Common myeloid progenitor, CD34-positive (primary cell): ENCODE results near the gene CHST2.

Experiments used
- CTCF ChIA-PET: fragments of 350-600 bp; sonication (Branson Sonifier 250); formaldehyde crosslinking; loops from one replicate; lab custom pipeline; 2021; ENCODE audit warnings: antibody characterized with exemption; lab: Charles Lee
- POLR2A ChIA-PET: fragments of 350-600 bp; sonication (Branson Sonifier 250); formaldehyde crosslinking; loops from one replicate; lab custom pipeline; 2021; ENCODE audit warnings: antibody characterized with exemption; lab: Charles Lee
- DNase-seq, 3 donors: peaks; one replicate each; pipeline versions ENCODE4 v3.0.0 to v3.0.0-alpha.2; 2013
- H3K27ac ChIP-seq, 2 experiments: 1 replicate in 1 of 2; 2 replicates in 1 of 2; pipeline ENCODE4 v1.7.0; 2013; ENCODE audit warnings: inconsistent platforms in 2 of 2, low read length in 2 of 2, mild to moderate bottlenecking in 2 of 2, low read depth in 1 of 2, moderate library complexity in 1 of 2; ENCODE audit not compliant: severe bottlenecking in 2 of 2, insufficient read depth in 1 of 2, poor library complexity in 1 of 2
- H3K27me3 ChIP-seq, 5 experiments: replicated peaks in 2 of 5; 1 replicate in 3 of 5; 2 replicates in 2 of 5; pipeline versions ENCODE4 v1.6.1 to v1.7.0; 2013; ENCODE audit warnings: low read length in 4 of 5, mild to moderate bottlenecking in 2 of 5, moderate library complexity in 2 of 5, inconsistent platforms in 1 of 5; ENCODE audit not compliant: insufficient read depth in 5 of 5, control insufficient read depth in 4 of 5
- H3K36me3 ChIP-seq, 4 experiments: 1 replicate in 2 of 4; 2 replicates in 2 of 4; pipeline versions ENCODE4 v1.6.1 to v1.7.0; 2013; ENCODE audit warnings: low read length in 3 of 4, control low read depth in 1 of 4, mild to moderate bottlenecking in 1 of 4; ENCODE audit not compliant: control insufficient read depth in 4 of 4, insufficient read depth in 4 of 4
- H3K4me1 ChIP-seq, 4 experiments: 1 replicate in 3 of 4; 2 replicates in 1 of 4; pipeline versions ENCODE4 v1.6.1 to v1.7.1; 2013; ENCODE audit warnings: low read length in 3 of 4, mild to moderate bottlenecking in 3 of 4, control low read depth in 1 of 4, inconsistent platforms in 1 of 4, moderate library complexity in 1 of 4; ENCODE audit not compliant: control insufficient read depth in 4 of 4, insufficient read depth in 4 of 4; ENCODE audit errors: control extremely low read depth in 1 of 4
- H3K4me3 ChIP-seq, 7 experiments: 1 replicate in 4 of 7; 2 replicates in 3 of 7; pipeline versions ENCODE4 v1.5.1 to v1.7.0; 2013; ENCODE audit warnings: mild to moderate bottlenecking in 7 of 7, low read length in 6 of 7, moderate library complexity in 6 of 7, inconsistent platforms in 2 of 7, low read depth in 2 of 7, control low read depth in 1 of 7; ENCODE audit not compliant: insufficient read depth in 4 of 7, control insufficient read depth in 1 of 7; ENCODE audit errors: extremely low read depth in 1 of 7
- H3K9me3 ChIP-seq, 5 experiments: 1 replicate in 4 of 5; 2 replicates in 1 of 5; pipeline versions ENCODE4 v1.6.1 to v1.7.1; 2013; ENCODE audit warnings: low read length in 4 of 5, mild to moderate bottlenecking in 2 of 5, inconsistent platforms in 1 of 5, low read depth in 1 of 5, moderate library complexity in 1 of 5; ENCODE audit not compliant: control insufficient read depth in 4 of 5, insufficient read depth in 2 of 5; ENCODE audit errors: control extremely low read depth in 1 of 5
- WGBS: methylation state at CpG from one replicate; pipeline ENCODE4 v1.1.5; 2013; ENCODE audit not compliant: insufficient coverage; 5-methylcytosine and 5-hydroxymethylcytosine counted together

CHST2 gene

DNA sequence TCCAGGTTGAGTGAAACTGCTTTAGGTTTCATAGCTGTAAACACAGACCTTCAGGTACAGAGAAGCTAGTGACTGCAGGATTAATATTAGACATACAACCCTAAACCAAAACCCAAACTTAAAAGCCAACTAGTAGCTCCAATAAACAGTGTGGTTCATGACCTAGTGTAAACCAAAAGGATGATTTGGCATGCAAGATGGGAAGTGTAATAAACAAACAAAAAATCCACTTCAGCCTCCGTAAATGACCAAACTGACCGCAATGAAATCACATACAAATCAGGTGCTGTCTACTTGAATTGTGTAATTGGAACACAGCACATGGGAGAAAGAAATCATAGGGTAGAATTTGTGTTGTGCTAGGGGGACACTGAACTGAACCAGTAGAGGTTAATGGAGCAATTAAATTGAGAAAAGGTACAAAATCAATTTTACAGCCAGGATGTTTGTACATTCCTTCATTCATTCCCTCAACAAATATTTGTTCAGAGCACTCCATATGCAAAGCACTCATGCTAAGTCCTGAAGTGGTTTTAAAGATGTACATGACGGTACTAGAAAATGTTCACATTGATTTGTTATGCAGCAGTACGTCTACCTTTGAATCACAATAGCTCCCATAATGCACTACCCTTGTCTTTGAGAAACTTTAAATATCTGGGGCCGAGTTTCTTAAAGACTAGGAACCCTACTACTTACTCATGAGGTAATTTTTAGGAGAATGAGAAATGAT, 21.4 kb upstream of the CHST2 start:
- H3K4me3 ChIP-seq: no peak overlapping the region
- CTCF ChIA-PET: no interaction called here
- no peaks in the 10 kb centered on the region for H3K27me3 ChIP-seq
- DNase-seq: no peak
- no peaks in the 10 kb centered on the region for H3K4me1 ChIP-seq
- WGBS: 100% methylated on average over 2 of the region's 5 CpGs
- peaks cover 0 to 14% (median 4%) of the 10 kb centered on the region in 5 experiments for H3K9me3 ChIP-seq
- no peaks in the 10 kb centered on the region for H3K36me3 ChIP-seq
- H3K27ac ChIP-seq: no peak overlapping the region
- POLR2A ChIA-PET: no interaction called here

DNA sequence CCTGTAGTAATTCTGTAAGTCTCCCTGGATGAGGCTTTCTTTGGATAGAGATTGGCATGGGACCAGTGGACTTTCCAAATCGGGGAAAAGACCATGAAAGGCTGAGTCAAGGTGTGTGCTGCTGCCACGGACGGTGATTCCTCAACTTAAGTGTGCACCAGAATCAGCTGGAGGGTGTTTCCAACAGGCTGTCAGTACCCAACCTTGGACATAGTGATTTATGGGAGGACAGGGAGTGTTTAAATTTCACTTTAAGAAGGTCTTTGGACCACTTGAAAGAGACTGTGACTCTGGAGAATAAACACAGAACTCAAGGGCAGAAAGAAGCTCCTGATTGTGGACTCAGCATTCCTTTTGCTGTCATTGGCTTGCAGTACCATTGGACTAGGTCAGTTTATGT, 20.4 kb upstream of the CHST2 start:
- WGBS: 100% methylated on average over 2 of the region's 3 CpGs
- Histone ChIP-seq H3K4me3 (no peak overlapping the region), H3K36me3 (no peaks in the 10 kb centered on the region), H3K27ac (no peak overlapping the region), H3K9me3 (peaks cover 0 to 18% (median 5%) of the 10 kb centered on the region in 5 experiments), H3K4me1 (no peaks in the 10 kb centered on the region), H3K27me3 (no peaks in the 10 kb centered on the region)
- POLR2A ChIA-PET: no interaction called here
- no peak for DNase-seq
- CTCF ChIA-PET: no interaction called here

DNA sequence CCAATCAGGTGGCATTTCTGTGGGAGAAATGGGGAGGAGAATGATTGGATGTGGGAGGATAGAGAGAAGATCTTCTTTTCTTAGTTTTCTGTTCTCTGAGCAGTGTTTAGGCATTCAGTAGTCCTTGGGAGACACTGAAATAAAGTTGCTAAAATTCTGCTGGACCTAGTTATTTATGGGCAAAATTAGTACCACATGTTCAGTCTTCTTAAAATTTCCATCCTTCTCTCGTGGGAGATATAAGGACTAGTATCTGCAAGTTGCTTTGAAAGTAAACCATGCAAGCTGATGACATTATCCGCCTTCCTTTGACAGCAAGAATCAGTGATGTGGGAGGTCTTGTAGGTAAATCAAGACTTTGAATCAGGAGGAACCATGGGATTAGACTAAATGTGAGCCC, 19.9 kb upstream of the CHST2 start:
- no peak for DNase-seq
- Histone ChIP-seq H3K36me3 (no peaks in the 10 kb centered on the region), H3K4me1 (no peaks in the 10 kb centered on the region), H3K27ac (no peak overlapping the region), H3K27me3 (no peaks in the 10 kb centered on the region), H3K4me3 (no peak overlapping the region), H3K9me3 (peaks cover 0 to 23% (median 9%) of the 10 kb centered on the region in 5 experiments)
- WGBS: 100% methylated on average over 2 of the region's 2 CpGs
- ChIA-PET POLR2A (no interaction called here), CTCF (no interaction called here)

DNA sequence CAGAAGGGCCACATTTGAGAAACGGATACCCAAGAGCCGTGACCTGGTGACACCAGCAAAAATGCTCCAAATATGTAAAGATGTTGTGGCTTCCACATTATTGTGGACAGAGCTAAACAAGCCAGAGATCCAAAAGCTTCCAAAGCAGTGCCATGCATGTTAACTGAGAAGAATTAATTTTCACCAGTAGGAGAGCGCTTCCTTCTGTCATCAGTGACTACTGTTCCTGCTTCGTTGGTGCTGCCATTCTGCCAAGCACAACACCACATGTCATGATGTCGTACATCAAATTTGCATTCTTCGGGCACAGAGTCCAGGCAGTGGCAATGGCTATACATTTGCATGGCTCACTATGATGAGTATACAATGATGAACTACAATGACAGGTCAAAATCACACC, 19.1 kb upstream of the CHST2 start:
- DNase-seq: no peak
- H3K9me3 ChIP-seq: peaks cover 0 to 31% (median 13%) of the 10 kb centered on the region in 5 experiments
- no peaks in the 10 kb centered on the region for H3K4me1 ChIP-seq
- CTCF ChIA-PET: no interaction called here
- no peak overlapping the region for H3K27ac ChIP-seq
- POLR2A ChIA-PET: no interaction called here
- no peak overlapping the region for H3K4me3 ChIP-seq
- H3K27me3 ChIP-seq: no peaks in the 10 kb centered on the region
- WGBS: 96% methylated on average over 4 of the region's 6 CpGs
- H3K36me3 ChIP-seq: no peaks in the 10 kb centered on the region

DNA sequence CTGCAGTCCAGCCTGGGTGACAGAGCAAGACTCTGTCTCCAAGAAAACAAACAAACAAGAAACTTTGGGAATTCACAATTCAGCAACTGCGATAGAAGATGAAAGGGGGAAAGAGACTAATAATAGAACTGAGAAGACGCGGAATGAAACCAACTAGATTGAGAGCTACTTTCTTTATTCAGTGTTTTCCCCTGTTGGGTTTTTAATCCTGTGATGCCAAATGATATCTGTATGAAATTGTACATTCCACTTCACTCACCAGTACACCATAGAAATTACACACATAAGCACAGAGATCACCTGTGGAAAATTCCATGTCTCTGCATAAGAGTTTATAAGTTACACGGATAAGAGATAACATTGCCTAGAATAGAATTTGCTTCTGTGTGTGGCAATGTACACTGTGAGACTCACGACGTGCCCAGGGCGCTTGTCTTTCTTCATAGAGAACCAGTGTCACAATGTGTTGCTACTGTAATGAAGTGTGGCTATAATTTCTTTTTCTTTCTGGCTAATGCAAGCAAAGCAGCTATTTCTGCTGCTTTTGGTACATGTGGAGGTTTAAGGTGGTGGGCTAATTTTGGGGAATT, 17.7 kb upstream of the CHST2 start:
- no peak overlapping the region for H3K27ac ChIP-seq
- no peaks in the 10 kb centered on the region for H3K36me3 ChIP-seq
- 100% methylated on average over 4 of the region's 7 CpGs for WGBS
- H3K27me3 ChIP-seq: no peaks in the 10 kb centered on the region
- CTCF ChIA-PET: no interaction called here
- H3K4me3 ChIP-seq: no peak overlapping the region
- POLR2A ChIA-PET: no interaction called here
- peaks cover 0 to 29% (median 14%) of the 10 kb centered on the region in 5 experiments for H3K9me3 ChIP-seq
- DNase-seq: no peak
- no peaks in the 10 kb centered on the region for H3K4me1 ChIP-seq

DNA sequence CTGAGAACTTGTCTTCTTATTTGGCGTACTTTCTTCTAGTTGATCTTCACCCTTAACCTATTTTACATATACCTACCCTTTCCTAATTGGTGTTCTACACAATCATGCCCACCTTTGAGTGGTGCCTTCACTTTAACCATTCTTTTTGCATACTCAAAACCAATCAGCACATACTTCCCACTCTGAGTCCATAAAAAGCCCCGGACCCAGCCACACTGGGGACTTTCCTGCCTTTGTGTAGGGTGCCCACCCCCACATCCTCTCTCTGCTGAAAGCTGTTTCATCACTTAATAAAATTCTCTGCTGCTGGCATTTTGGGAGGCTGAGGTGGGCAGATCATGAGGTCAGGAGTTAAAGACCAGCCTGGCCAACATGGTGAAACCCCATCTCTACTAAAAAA, 15.9 kb upstream of the CHST2 start:
- Histone ChIP-seq H3K27me3 (no peaks in the 10 kb centered on the region), H3K4me3 (no peak overlapping the region), H3K36me3 (no peaks in the 10 kb centered on the region), H3K9me3 (peaks cover 0 to 30% (median 14%) of the 10 kb centered on the region in 5 experiments), H3K27ac (no peak overlapping the region), H3K4me1 (no peaks in the 10 kb centered on the region)
- WGBS: 73% methylated on average over 2 of the region's 2 CpGs
- CTCF ChIA-PET: interaction anchor here (0.6 kb wide), 1 partner anchor 66 kb away, joined by 3 read pairs; no protein-coding TSS in a partner anchor
- no peak for DNase-seq
- POLR2A ChIA-PET: no interaction called here

DNA sequence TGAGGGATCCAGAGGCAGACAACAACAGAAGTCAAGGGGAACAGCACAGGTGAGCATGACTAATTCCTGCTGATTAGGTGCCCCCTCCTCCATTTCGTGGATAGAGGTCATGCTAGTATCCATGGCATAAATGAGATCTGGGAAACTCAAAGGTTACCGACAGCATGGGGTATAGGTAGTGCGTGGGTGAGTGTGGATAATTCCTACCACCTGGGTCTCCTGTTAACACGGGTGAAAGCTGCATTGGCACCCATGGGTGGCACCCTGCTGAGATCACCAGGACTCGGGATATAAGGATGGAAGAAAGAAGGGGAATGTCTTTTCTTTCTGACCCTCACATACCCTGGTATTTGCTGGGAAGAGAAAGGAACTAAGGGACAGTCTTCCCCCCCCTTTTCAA, 14.4 kb upstream of the CHST2 start:
- H3K27ac ChIP-seq: no peak overlapping the region
- CTCF ChIA-PET: no interaction called here
- no peak overlapping the region for H3K4me3 ChIP-seq
- H3K9me3 ChIP-seq: peaks cover 0 to 30% (median 14%) of the 10 kb centered on the region in 5 experiments
- no peaks in the 10 kb centered on the region for H3K36me3 ChIP-seq
- H3K4me1 ChIP-seq: no peaks in the 10 kb centered on the region
- no peak for DNase-seq
- WGBS: 96% methylated on average over 4 of the region's 5 CpGs
- POLR2A ChIA-PET: no interaction called here
- no peaks in the 10 kb centered on the region for H3K27me3 ChIP-seq
